Activated CD4-positive, CD25-positive, alpha-beta regulatory T cell treated with anti-CD3 and anti-CD28 coated beads, Interleukin-2, amount 50 U/mL, for 16 hours (primary cell): ENCODE data around the gene GPC6.

Source experiments
- DNase-seq: peaks from one replicate; pipeline ENCODE4 v3.0.0-alpha.2; 2020; ENCODE audit warnings: low read depth, low spot score

Gene GPC6

DNA sequence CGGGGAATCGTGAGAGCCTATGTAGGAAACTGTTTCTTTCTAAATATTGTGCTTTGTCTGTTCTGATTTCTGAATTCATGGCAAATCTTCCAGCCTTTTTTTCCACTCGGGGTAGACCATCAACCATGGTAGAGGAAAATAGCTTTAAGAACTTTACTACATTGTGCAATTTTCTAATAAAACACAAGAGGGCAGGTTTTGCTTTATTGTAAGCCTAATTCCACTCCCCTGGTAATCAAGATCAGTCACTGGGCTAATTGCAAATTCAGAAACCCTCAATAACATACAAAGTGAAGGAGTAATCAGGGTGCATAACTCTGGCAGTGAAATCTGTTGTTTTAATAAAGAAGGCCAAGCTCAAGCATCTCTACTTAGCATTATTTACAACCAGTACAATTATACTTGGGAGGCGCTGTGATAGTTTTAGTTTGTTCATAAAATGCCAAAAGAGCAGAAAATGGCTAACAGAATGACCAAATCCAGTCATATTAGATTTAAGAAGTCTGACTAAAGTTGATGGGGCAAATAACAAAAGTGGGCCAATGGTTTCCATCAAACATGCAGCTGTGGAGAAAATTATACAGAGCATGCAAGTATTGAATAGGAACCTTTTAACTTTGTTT lies 1209.1 kb downstream of the GPC6 start:
- no peak for DNase-seq

GRCh38 chr13:94444826-94445225 lies 1218.2 kb downstream of the GPC6 start:
- no peak for DNase-seq

GRCh38 chr13:94454334-94454733 lies 1227.7 kb downstream of the GPC6 start:
- DNase-seq: no peak

GRCh38 chr13:94454906-94455305 lies 1228.3 kb downstream of the GPC6 start:
- DNase-seq: no peak

GRCh38 chr13:94455414-94455813 lies 1228.8 kb downstream of the GPC6 start:
- DNase-seq: no peak
